ENCODE data around the gene TWIST2.

Gene TWIST2

GRCh38 chr2:238907717-238908173, 59.9 kb downstream of the TWIST2 start:
- DNase-seq, result no peak

- no peak for DNase-seq
Observed at GRCh38 chr2:238908960-238909951, 61.4 kb downstream of the TWIST2 start.

GRCh38 chr2:238910751-238911351, 63.0 kb downstream of the TWIST2 start:
- peak; percentile 58 for DNase-seq

GRCh38 chr2:238911376-238912227, 63.7 kb downstream of the TWIST2 start:
- DNase-seq, result no peak

DNA sequence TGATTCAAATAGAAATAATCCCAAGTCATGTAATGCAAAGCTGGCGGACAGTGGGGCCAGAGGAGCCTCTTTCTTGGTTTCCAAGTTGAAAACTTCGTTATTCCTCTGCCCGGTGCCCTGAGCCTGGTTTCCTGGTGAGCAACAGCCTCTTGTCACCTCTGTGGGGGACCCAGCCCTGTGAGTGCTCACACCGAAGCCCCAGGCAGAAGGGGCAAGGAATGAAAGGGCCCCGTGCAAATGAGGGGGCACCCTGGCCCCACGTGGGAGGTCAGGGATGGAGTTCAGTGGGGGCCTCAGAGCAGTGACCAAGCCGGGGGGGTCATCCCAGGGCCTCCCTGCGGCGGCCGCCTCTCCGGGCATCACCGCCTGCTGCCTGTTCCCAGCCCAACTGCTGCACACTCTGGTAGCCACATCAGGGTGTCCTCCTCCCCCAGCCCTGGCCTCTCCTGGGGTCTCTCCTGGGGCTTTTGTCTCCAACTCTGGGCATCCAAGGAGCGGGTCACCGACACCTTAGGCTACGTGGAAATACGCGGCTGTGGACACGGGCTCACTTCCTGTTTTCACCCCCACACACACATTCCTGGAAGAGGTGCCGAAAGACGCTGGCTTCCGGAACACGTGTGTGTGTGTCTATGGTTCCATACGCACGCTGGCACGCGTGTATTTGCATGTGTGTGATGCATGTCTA, 64.5 kb downstream of the TWIST2 start:
- DNase-seq, result no peak

GRCh38 chr2:238912916-238913875, 65.3 kb downstream of the TWIST2 start:
- DNase-seq, result no peak

DNA sequence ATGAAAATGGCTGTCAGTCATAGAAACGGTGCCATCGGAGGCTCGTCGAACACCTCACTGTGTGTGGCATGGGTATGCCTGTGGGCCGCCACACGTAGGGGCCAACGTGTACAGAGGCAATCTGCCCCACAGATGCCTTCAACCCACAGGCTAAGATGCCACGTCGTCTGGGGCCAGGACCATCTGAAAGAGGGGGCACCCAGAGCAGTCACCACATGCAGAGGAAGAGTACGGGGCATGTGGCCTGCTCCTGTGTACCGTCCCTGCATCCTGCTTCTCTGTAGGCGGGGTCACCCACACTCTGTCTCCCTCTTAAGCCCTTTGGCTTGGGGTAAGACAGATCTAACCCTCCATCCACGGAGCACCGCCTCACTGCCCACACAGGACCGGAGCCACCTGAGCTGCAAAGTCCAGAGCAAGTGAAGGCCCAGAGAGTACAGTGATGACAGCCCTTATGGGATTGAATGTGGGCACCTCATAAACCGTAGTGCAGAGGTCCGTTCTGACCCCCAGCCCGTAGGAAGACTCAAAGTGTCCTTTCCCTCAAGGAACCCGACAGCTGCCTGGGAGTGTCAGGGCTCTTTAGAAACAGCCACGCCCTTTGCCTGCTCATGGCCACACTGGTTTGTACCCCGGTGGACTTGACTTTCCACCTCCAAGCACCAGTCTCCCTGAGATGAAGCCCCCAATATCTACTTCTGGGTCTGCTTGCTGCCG, 66.2 kb downstream of the TWIST2 start:
- DNase-seq, result no peak

GRCh38 chr2:238914648-238915015, 66.7 kb downstream of the TWIST2 start:
- DNase-seq, result no peak

DNA sequence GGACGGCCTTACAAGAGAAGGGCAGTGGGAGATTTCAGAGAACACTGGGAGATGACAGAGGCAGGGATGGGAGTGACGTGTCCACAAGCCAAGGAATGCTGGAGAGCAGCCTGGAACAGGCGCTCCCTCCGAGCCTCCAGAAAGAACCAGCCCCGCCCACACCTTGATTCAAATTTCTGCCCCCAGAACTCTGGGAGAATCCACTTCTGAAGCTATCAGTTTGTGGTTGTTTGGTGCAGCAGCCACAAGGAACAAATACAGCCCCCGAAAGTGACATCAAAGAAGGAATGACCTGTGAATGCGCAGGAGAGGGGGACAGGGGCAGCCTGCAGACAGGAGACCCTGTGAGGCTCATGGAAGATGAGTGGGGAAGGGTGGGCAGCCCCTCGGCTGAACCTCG, 67.3 kb downstream of the TWIST2 start:
- DNase-seq, result no peak

GRCh38 chr2:238915596-238915995, 67.7 kb downstream of the TWIST2 start:
- no peak for DNase-seq

DNA sequence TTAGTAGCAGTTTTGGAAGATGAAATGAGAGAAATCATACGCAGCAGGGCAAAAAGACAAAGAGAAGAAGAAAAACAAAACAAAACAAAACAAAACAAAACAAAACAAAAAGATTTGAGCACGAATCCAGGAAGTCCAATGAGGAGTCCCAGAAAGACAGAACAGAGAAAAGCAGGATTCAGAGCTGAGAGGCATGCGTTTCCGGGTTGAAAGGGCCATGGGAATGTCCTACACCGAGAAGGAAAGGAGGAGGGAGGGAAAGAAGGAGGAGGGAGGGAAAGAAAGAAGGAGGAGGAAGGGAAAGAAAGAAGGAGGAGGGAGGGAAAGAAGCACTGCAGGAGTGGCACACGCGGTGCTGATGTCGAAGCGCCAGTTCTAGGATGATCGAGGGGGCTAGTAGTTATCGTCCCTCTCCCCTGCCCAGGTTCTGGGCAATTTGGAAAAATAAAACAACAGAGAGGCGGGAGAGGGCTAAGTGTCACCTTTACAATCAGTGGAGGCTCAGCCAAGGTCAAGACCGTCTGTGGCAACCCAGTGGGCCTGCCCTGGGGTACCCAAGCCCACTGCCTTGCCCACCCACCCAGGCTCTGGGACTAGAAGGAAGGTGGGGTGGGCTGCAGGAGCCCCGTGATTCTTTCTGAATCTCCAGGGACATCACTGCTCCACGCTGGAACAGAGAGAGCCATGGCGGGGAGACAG, 68.4 kb downstream of the TWIST2 start:
- DNase-seq, result no peak

DNA sequence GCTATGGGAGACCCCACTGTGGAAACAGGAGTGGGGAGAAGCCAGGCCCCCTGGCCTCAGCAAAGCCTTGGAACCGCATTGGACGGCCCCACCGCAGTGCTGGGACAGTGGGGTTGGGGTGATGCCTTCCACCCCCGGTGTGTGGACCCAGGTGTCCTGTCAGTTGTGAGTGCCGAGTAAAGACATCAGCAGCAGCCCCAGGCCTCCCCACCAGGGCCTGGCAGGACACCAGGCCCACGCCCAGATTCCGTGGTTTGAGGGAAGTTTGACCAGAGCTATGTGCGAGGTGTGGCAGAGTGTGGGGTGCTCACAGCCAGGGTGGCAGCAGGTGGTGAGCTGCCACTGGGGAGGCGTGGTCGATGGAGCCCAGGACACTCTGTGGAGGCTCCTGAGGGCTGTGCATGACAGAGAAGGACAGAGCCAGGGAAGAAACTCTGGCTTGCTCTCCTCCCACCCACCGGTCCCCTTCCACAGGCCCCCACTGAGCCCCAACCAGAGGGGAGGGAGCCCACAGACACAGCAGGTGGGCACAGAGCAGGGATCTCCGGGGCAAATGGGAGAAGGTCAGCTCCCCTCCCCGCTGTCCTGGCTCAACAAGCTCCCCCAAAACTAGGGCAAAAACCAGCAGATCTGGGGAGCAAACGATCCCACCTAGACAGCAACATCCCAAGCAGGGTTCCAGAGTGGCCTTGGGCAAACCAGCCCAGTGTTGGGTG, 69.1 kb downstream of the TWIST2 start:
- DNase-seq, result no peak

DNA sequence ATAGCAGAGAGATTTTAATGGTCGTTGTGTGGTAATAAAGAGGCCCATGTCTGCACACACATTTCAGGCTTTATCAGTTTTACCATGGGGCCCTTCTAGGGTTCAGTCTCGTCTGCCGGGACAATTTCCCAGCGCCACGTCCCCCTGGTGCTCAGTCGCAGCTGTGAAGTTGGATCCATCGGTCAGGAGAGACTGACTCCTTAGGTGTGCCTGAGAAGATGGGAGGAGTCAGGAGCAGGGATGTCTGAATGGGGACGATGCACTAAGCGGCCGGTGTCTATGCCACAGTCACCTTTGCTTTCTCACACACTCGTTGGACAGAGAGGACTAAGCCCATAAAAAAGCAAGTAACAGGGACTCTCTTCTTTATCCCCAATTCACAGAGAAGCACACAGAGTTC, 71.4 kb downstream of the TWIST2 start:
- no peak for DNase-seq

DNA sequence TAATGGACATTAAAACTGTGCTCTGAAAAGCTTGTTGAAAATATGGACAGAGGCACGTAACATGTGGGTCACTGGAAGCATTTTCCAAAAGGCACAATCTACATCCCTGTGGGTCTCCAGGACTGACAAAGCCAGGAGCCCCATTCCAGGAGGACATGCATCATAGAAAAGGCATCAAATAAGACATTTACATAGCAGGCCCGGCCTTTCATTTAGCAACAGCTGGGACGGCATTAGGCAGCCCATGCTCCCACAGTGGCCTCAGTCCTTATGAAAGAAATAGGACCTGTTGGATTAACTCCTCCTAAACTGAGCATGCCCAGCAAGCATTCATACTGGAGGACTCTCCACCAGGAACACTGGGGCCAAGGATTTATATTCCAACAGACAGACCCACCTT, 72.2 kb downstream of the TWIST2 start:
- DNase-seq, result no peak

GRCh38 chr2:238920601-238921001, 72.7 kb downstream of the TWIST2 start:
- no peak for DNase-seq

DNA sequence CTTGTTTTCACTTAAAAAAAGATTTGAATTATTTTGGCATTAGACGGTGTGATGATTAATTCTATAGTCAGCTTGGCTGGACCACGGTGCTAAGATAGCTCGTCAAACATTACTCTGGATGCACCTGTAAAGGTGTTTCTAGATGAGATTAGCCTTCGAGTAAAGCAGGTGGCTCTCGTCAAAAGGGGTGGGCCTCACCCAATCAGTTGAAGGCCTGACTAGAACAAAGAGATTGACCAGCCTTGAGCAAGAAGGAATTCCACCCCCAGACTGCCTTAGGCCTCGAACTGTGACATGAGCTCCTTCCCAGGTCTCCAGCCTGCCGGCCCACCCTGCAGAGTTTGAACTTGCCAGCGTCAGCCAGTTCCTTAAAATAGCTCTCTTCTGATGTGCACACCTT, 73.4 kb downstream of the TWIST2 start:
- DNase-seq, result no peak

DNA sequence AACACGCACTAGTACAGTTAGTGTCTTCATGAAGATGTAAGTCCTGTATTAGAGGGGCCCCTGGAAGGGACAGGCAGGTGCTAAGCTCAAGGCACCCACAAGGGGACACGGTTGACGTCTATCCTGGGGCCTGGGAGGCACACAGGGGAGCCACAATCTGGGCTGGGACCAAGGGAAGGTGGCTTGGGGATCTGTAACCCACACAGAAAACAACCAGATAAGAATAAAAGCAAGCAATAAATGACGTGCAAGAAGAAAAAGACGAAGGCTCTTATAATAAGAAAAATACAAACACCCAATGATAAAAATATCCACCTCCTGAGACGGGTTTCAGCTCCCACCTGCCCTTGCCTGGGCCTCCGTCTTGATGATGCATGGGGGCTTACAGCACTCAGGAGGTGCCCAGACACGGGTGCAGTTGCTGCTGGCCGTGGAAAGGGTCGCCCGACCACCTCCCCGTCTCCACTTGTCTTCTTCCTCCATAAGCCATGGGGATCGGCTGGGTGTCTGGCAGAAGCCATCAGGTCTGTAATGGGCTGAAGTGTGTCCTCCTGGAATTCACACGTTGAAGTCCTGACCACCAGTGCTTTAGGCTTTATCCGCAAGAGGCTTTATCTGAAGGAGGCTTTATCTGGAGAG, 73.9 kb downstream of the TWIST2 start:
- DNase-seq, result no peak

- no peak for DNase-seq
Observed at GRCh38 chr2:238922435-238922834, 74.5 kb downstream of the TWIST2 start.

- no peak for DNase-seq
Observed at GRCh38 chr2:238924032-238924431, 76.1 kb downstream of the TWIST2 start.
